ENCODE data around the gene VPS52. TPM values are rescaled to one million over a fixed set of nuclear protein-coding genes. Genes with fewer than 3 reads are reported as not detected.
A peak's percentile ranks its signal among the peaks of the same experiment; 100 is the strongest.

Gene VPS52
- total and polyA plus RNA-seq, 7 donors: 29.3 to 52.5 (median 35.7) TPM

DNA sequence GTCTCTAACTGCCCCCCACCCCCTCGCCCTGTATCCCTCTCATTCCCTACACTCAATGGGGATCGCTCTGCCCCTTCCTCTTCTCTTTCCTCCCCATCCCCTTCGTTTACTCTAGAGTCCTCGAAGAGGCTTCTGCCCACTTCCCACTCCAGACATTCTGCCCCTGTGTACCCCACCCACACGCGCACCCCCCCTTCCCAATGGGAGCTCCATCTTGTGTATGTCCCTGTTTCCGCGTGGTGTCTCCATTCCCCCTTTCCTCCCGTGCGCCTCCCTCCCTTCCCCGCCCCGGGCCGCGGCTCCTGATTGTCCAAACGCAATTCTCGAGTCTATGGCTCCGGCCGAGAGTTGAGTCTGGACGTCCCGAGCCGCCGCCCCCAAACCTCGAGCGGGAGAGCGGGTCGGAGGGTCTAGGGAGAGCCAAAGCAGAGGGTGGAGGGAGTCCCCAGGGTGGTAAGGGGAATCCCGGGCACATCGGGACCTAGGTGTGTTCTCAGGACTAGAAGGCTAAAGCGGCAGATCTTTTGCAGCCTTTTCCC lies 64.1 kb downstream of the VPS52 start:
- Histone ChIP-seq H3K9me3 (no peaks in the 10 kb centered on the region), H3K27me3 (ENCODE audit: insufficient read depth in 3 of 3, low read length in 2 of 3) (no peaks in the 10 kb centered on the region), H3K4me1 (peaks cover 8% of the 10 kb centered on the region), H3K27ac (peak overlapping the region; percentile 97), H3K36me3 (ENCODE audit: insufficient read depth in 1 of 2, low read depth in 1 of 2) (peaks cover 3 to 41% of the 10 kb centered on the region in 2 donors), H3K4me3 (peak overlapping the region; percentile 89)
- 0 to 1% (median 1%) methylated on average over 27 to 29 of the region's 29 CpGs for WGBS, 3 donors
- TF ChIP-seq CTCF (IDR thresholded peaks at IDR 0.05): no peak
- DNase-seq (peak; percentile 59 to 71), ATAC-seq (peak in 3 of 4 donors; percentile 18 to 52 (median 38))
- intact Hi-C loops (cut with DNase I): loop anchor here in 1 of 2 donors (5.0 to 10.0 kb wide), 2 partner anchors 40 to 207 kb away; partner anchors contain the start of genes CUTA and PHF1

DNA sequence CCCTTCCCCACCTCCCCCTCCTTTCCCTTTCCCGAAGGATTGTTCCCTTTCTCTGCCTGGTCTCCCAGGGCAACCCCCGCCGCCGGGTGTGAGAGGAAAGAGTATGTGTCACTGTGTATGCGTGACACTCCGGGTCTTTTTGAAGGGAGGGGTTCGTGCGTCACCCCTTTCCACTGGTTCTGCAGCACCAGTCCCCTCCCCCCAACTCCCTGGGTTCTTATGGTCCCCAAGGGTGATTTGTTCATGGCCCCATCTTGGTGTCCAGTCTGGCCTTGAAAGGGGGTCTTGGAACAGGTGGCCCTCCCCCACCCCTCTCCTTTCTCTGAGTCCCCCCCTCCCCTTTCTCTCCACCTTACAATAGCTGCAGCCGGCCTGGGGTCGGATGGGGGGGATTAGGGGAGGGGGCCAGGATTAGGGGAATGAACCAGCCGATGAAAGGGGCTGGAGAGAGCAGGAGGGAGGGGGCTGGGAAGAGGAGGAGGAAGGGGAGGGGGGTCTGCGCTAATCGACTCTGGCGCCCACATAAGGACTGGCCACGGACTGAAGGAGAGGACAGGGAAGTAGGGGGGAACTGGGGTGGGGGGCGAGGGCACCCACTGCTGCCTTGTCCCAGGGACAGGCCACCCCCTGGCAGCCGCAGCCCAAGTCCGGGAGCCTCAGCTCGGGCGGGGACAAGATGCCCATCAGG lies 64.7 kb downstream of the VPS52 start:
- intact Hi-C loops (cut with DNase I): loop anchor here in 1 of 2 donors (5.0 to 10.0 kb wide), 2 partner anchors 40 to 208 kb away; partner anchors contain the start of genes CUTA and PHF1
- Histone ChIP-seq H3K27ac (no peak overlapping the region), H3K9me3 (no peaks in the 10 kb centered on the region), H3K27me3 (ENCODE audit: insufficient read depth in 3 of 3, low read length in 2 of 3) (no peaks in the 10 kb centered on the region), H3K4me3 (peak overlapping the region; percentile 89), H3K4me1 (peaks cover 13% of the 10 kb centered on the region), H3K36me3 (ENCODE audit: insufficient read depth in 1 of 2, low read depth in 1 of 2) (peaks cover 6 to 47% of the 10 kb centered on the region in 2 donors)
- TF ChIP-seq CTCF (IDR thresholded peaks at IDR 0.05): no peak
- no peak for ATAC-seq
- WGBS, 3 donors: 16% methylated on average over 11 to 20 of the region's 20 CpGs
- no peak for DNase-seq

- Histone ChIP-seq H3K4me3 (no peak overlapping the region), H3K4me1 (peaks cover 21% of the 10 kb centered on the region), H3K27me3 (ENCODE audit: insufficient read depth in 3 of 3, low read length in 2 of 3) (no peaks in the 10 kb centered on the region), H3K36me3 (ENCODE audit: insufficient read depth in 1 of 2, low read depth in 1 of 2) (peaks cover 6 to 44% of the 10 kb centered on the region in 2 donors), H3K27ac (no peak overlapping the region), H3K9me3 (no peaks in the 10 kb centered on the region)
- intact Hi-C loops (cut with DNase I): loop anchor here in 1 of 2 donors (5.0 to 10.0 kb wide), 2 partner anchors 41 to 209 kb away; partner anchors contain the start of genes CUTA and PHF1
- ATAC-seq (no peak), DNase-seq (no peak)
- WGBS, 3 donors: 72 to 79% (median 78%) methylated on average over 3 of the region's 3 CpGs
- TF ChIP-seq CTCF (IDR thresholded peaks at IDR 0.05): no peak
Measured at GRCh38 chr6:33206027-33206863, 65.4 kb downstream of the VPS52 start.

DNA sequence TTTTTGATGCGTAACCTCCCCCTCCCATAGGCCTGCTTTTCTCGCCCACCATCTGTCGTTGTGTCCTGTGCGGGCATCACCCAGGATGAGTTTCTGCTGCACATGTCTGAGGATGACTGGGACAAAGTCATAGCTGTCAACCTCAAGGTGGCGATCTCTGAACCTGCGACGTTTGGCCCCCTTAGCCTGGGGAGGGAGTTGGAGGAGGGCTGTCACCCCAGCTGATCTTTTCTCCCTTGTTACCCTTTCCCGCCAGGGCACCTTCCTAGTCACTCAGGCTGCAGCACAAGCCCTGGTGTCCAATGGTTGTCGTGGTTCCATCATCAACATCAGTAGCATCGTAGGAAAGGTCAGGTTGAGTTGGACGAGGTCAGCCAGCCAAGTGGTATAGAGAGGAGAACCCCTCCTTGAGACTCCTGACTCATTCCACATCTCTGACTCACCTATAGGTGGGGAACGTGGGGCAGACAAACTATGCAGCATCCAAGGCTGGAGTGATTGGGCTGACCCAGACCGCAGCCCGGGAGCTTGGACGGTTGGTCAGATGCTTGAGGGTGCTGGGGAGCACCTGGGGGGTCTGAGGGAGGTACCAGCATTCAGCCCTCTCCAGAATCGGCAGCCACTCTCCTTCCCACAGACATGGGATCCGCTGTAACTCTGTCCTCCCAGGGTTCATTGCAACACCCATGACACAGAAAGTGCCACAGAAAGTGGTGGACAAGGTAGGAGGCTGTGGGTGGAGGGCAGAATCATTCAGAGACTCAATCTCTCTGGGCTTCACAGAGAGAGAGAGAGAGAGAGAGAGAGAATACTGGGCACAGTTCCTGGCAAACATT lies 66.3 kb downstream of the VPS52 start:
- WGBS, 3 donors: 51 to 57% (median 56%) methylated on average over 17 of the region's 17 CpGs
- ATAC-seq: no peak
- H3K9me3 ChIP-seq: no peaks in the 10 kb centered on the region
- H3K4me1 ChIP-seq: peaks cover 21% of the 10 kb centered on the region
- H3K4me3 ChIP-seq: peak overlapping the region; percentile 90
- H3K27ac ChIP-seq: peak overlapping the region; percentile 80
- no peaks in the 10 kb centered on the region for H3K27me3 ChIP-seq (ENCODE audit: insufficient read depth in 3 of 3, low read length in 2 of 3)
- H3K36me3 ChIP-seq (ENCODE audit: insufficient read depth in 1 of 2, low read depth in 1 of 2): peaks cover 6 to 36% of the 10 kb centered on the region in 2 donors
- intact Hi-C loops (cut with DNase I): loop anchor here in 1 of 2 donors (5.0 to 10.0 kb wide), 2 partner anchors 42 to 209 kb away; partner anchors contain the start of genes CUTA and PHF1
- TF ChIP-seq CTCF (IDR thresholded peaks at IDR 0.05): no peak
- peak in 1 of 2 donors; percentile 46 for DNase-seq
